GM04503 (cell line): Measurements from ENCODE around the gene TBC1D22A.

Source experiments
- DNase-seq: peaks from one replicate; pipeline ENCODE4 v3.0.0-alpha.2; 2012; ENCODE audit warnings: low read depth

TBC1D22A gene

DNA sequence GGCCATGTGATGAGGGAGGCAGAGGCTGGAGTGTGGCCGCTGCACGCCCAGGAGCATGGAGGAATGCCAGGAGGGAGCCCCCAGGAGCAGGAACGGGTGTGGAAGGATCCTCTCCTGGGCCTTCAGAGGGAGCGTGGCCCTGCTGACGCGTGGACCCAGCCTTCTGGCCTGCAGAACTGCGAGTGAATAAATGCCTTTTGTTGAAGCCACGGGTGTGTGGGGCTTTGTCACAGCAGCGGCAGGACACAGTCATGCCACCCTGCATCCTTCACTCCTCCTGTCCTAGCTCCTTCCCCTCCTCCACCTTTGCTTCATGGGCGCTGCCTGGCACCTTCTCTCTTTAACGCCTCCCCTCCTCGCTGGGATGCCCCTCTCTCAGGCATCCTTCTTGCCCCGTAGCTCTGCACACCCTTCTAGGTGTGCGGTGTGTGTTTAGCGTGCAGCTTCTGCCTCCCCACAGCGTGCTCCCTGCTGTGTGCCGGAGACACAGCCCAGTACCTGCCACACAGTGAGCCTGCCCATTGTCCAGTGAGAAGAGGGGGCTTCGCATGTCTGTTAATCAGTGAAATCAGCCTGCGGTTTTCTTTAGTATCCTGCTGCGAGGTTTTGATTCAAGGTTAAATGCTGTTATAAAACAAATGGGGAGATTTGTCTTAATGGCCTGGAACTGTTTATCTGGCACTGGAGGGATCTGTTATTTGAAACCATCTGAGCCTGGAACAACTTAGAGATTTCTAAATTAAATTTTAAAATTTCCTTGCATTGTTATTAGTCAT lies 459.6 kb downstream of the TBC1D22A start:
- DNase-seq: no peak
